GM10266 (cell line): Measurements from ENCODE around the gene QSOX2.

Source experiments
- DNase-seq: peaks from one replicate; pipeline ENCODE4 v3.0.0; 2012; ENCODE audit errors: extremely low spot score
- TF ChIP-seq, protein P1 (sequence below): IDR thresholded peaks from 2 replicates; pipeline ENCODE4 v1.5.1; 2012; ENCODE audit warnings: mild to moderate bottlenecking, low read depth; ENCODE audit not compliant: control insufficient read depth, insufficient read depth; ENCODE audit errors: missing control alignments

The QSOX2 gene

GRCh38 chr9:136169495-136169894 lies 76.1 kb downstream of the QSOX2 start:
- TF ChIP-seq, protein P1, sequence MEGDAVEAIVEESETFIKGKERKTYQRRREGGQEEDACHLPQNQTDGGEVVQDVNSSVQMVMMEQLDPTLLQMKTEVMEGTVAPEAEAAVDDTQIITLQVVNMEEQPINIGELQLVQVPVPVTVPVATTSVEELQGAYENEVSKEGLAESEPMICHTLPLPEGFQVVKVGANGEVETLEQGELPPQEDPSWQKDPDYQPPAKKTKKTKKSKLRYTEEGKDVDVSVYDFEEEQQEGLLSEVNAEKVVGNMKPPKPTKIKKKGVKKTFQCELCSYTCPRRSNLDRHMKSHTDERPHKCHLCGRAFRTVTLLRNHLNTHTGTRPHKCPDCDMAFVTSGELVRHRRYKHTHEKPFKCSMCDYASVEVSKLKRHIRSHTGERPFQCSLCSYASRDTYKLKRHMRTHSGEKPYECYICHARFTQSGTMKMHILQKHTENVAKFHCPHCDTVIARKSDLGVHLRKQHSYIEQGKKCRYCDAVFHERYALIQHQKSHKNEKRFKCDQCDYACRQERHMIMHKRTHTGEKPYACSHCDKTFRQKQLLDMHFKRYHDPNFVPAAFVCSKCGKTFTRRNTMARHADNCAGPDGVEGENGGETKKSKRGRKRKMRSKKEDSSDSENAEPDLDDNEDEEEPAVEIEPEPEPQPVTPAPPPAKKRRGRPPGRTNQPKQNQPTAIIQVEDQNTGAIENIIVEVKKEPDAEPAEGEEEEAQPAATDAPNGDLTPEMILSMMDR, result no peak

GRCh38 chr9:136163248-136163850 lies 82.3 kb downstream of the QSOX2 start:
- TF ChIP-seq, protein P1, result no peak
- DNase-seq, result no peak

More at GRCh38 chr9:136169495-136169894, 76.1 kb downstream of the QSOX2 start:
- no peak for DNase-seq

- no peak for DNase-seq
- TF ChIP-seq, protein P1, result no peak
Observed at GRCh38 chr9:136160995-136161610, 84.5 kb downstream of the QSOX2 start.

GRCh38 chr9:136160381-136160841 lies 85.2 kb downstream of the QSOX2 start:
- TF ChIP-seq, protein P1, result no peak
- no peak for DNase-seq

GRCh38 chr9:136159851-136160250 lies 85.8 kb downstream of the QSOX2 start:
- no peak for DNase-seq
- TF ChIP-seq, protein P1, result no peak

GRCh38 chr9:136157477-136158265 lies 87.9 kb downstream of the QSOX2 start:
- TF ChIP-seq, protein P1, result no peak
- DNase-seq, result no peak
